MG63 (cell line): ENCODE measurements around the gene RNF38. TPM values are rescaled to one million over a fixed set of nuclear protein-coding genes. Genes with fewer than 3 reads are reported as not detected.
"Not testable (repeated sequence)": the region's sequence is repeated elsewhere in the genome, so short reads cannot be mapped to it uniquely, and the experiment has no call there.

ENCODE experiments used
- DNase-seq: peaks from one replicate; pipeline ENCODE4 v3.0.0-alpha.2; 2020
- H3K27me3 ChIP-seq: fragments of 250-450 bp; sonication (Bioruptor Pico); 2 replicates; pipeline ENCODE4 v1.5.1; 2020; ENCODE audit warnings: mild to moderate bottlenecking, moderate library complexity
- H3K36me3 ChIP-seq: fragments of 250-450 bp; sonication (Bioruptor Pico); 2 replicates; pipeline ENCODE4 v1.5.1; 2020; ENCODE audit warnings: mild to moderate bottlenecking, moderate library complexity
- H3K4me3 ChIP-seq: fragments of 250-450 bp; sonication (Bioruptor Pico); 2 replicates; pipeline ENCODE4 v1.5.1; 2020; ENCODE audit warnings: mild to moderate bottlenecking, moderate library complexity
- H3K9me3 ChIP-seq: fragments of 250-450 bp; sonication (Bioruptor Pico); 2 replicates; pipeline ENCODE4 v1.5.1; 2020; ENCODE audit warnings: mild to moderate bottlenecking, moderate library complexity
- total RNA-seq: library from RNA; depleted of rRNA; stranded (reverse); fragments of >200 nt; shearing (Covaris generic); gene quantifications from 2 replicates; pipeline ENCODE4 v1.2.3, GENCODE V29; 2014; ENCODE audit warnings: low replicate concordance

The RNF38 gene
- total RNA-seq, 1 experiment from 2014 or later = 13.3 TPM

GRCh38 chr9:36320466-36320865 is 79.6 kb downstream of the RNF38 start:
- Histone ChIP-seq H3K36me3 (no peaks in the 10 kb centered on the region), H3K4me3 (no peak overlapping the region), H3K9me3 (0 out of 2 replicates have a peak, but pooled peaks cover 3% of the 10 kb centered on the region), H3K27me3 (no peaks in the 10 kb centered on the region)
- no peak for DNase-seq

GRCh38 chr9:36319806-36320205 is 80.3 kb downstream of the RNF38 start:
- H3K9me3 ChIP-seq = 0 out of 2 replicates have a peak, but pooled peaks cover 3% of the 10 kb centered on the region
- no peaks in the 10 kb centered on the region for H3K27me3 ChIP-seq
- no peaks in the 10 kb centered on the region for H3K36me3 ChIP-seq
- DNase-seq = no peak
- no peak overlapping the region for H3K4me3 ChIP-seq

- H3K27me3 ChIP-seq = no peaks in the 10 kb centered on the region
- DNase-seq = no peak
- no peaks in the 10 kb centered on the region for H3K36me3 ChIP-seq
- no peak overlapping the region for H3K4me3 ChIP-seq
- 0 out of 2 replicates have a peak, but pooled peaks cover 3% of the 10 kb centered on the region for H3K9me3 ChIP-seq
These were observed 80.9 kb downstream of the RNF38 start for GRCh38 chr9:36319183-36319582.

- no peaks in the 10 kb centered on the region for H3K36me3 ChIP-seq
- DNase-seq = no peak
- no peak overlapping the region for H3K4me3 ChIP-seq
- no peaks in the 10 kb centered on the region for H3K27me3 ChIP-seq
- H3K9me3 ChIP-seq = 0 out of 2 replicates have a peak, but pooled peaks cover 3% of the 10 kb centered on the region
These were observed 81.8 kb downstream of the RNF38 start for GRCh38 chr9:36318212-36318802.

GRCh38 chr9:36317766-36318165 is 82.3 kb downstream of the RNF38 start:
- DNase-seq = no peak

GRCh38 chr9:36316611-36317317 is 83.3 kb downstream of the RNF38 start:
- no peak overlapping the region for H3K4me3 ChIP-seq
- 0 out of 2 replicates have a peak, but pooled peaks cover 5% of the 10 kb centered on the region for H3K9me3 ChIP-seq
- no peaks in the 10 kb centered on the region for H3K36me3 ChIP-seq
- no peak for DNase-seq
- H3K27me3 ChIP-seq = no peaks in the 10 kb centered on the region

More at GRCh38 chr9:36317766-36318165, 82.3 kb downstream of the RNF38 start:
- no peaks in the 10 kb centered on the region for H3K36me3 ChIP-seq
- H3K9me3 ChIP-seq = 0 out of 2 replicates have a peak, but pooled peaks cover 5% of the 10 kb centered on the region
- H3K4me3 ChIP-seq = no peak overlapping the region
- no peaks in the 10 kb centered on the region for H3K27me3 ChIP-seq

GRCh38 chr9:36316049-36316448 is 84.0 kb downstream of the RNF38 start:
- Histone ChIP-seq H3K27me3 (no peaks in the 10 kb centered on the region), H3K36me3 (no peaks in the 10 kb centered on the region), H3K9me3 (0 out of 2 replicates have a peak, but pooled peaks cover 5% of the 10 kb centered on the region), H3K4me3 (no peak overlapping the region)
- DNase-seq = no peak

GRCh38 chr9:36315283-36315682 is 84.8 kb downstream of the RNF38 start:
- no peaks in the 10 kb centered on the region for H3K27me3 ChIP-seq
- DNase-seq = no peak
- H3K36me3 ChIP-seq = no peaks in the 10 kb centered on the region
- no peak overlapping the region for H3K4me3 ChIP-seq
- H3K9me3 ChIP-seq = 0 out of 2 replicates have a peak, but pooled peaks cover 2% of the 10 kb centered on the region

- H3K27me3 ChIP-seq = no peaks in the 10 kb centered on the region
- H3K9me3 ChIP-seq = 0 out of 2 replicates have a peak, but pooled peaks cover 2% of the 10 kb centered on the region
- DNase-seq = no peak
- H3K36me3 ChIP-seq = no peaks in the 10 kb centered on the region
- no peak overlapping the region for H3K4me3 ChIP-seq
These were observed 85.3 kb downstream of the RNF38 start for GRCh38 chr9:36314740-36315139.

- DNase-seq = peak; percentile 37
- no peaks in the 10 kb centered on the region for H3K27me3 ChIP-seq
- no peaks in the 10 kb centered on the region for H3K36me3 ChIP-seq
- no peaks in the 10 kb centered on the region for H3K9me3 ChIP-seq
- H3K4me3 ChIP-seq = no peak overlapping the region
These were observed 93.4 kb downstream of the RNF38 start for GRCh38 chr9:36306471-36307306.

- not testable (repeated sequence) for H3K36me3 ChIP-seq, H3K27me3 ChIP-seq, DNase-seq, H3K4me3 ChIP-seq, H3K9me3 ChIP-seq
These were observed 95.7 kb downstream of the RNF38 start for GRCh38 chr9:36304366-36304765.

- Histone ChIP-seq H3K9me3 (no peaks in the 10 kb centered on the region), H3K36me3 (no peaks in the 10 kb centered on the region), H3K27me3 (no peaks in the 10 kb centered on the region), H3K4me3 (no peak overlapping the region)
- DNase-seq = no peak
These were observed 98.8 kb downstream of the RNF38 start for GRCh38 chr9:36301227-36301626.

GRCh38 chr9:36298566-36298965 is 101.5 kb downstream of the RNF38 start:
- H3K36me3 ChIP-seq = no peaks in the 10 kb centered on the region
- no peak for DNase-seq

GRCh38 chr9:36297798-36298197 is 102.3 kb downstream of the RNF38 start:
- no peaks in the 10 kb centered on the region for H3K27me3 ChIP-seq
- H3K36me3 ChIP-seq = no peaks in the 10 kb centered on the region
- H3K9me3 ChIP-seq = no peaks in the 10 kb centered on the region
- DNase-seq = no peak
- H3K4me3 ChIP-seq = no peak overlapping the region

More at GRCh38 chr9:36298566-36298965, 101.5 kb downstream of the RNF38 start:
- no peaks in the 10 kb centered on the region for H3K9me3 ChIP-seq
- H3K4me3 ChIP-seq = no peak overlapping the region
- no peaks in the 10 kb centered on the region for H3K27me3 ChIP-seq

- H3K9me3 ChIP-seq, H3K36me3 ChIP-seq, H3K27me3 ChIP-seq, H3K4me3 ChIP-seq, DNase-seq: not testable (repeated sequence)
These were observed 105.1 kb downstream of the RNF38 start for GRCh38 chr9:36294996-36295395.

GRCh38 chr9:36293918-36294317 is 106.2 kb downstream of the RNF38 start:
- no peak for DNase-seq
- Histone ChIP-seq H3K9me3 (no peaks in the 10 kb centered on the region), H3K27me3 (no peaks in the 10 kb centered on the region), H3K4me3 (no peak overlapping the region), H3K36me3 (no peaks in the 10 kb centered on the region)

GRCh38 chr9:36293171-36293570 is 106.9 kb downstream of the RNF38 start:
- no peaks in the 10 kb centered on the region for H3K36me3 ChIP-seq
- no peak for DNase-seq
- no peaks in the 10 kb centered on the region for H3K9me3 ChIP-seq
- H3K4me3 ChIP-seq = no peak overlapping the region
- H3K27me3 ChIP-seq = no peaks in the 10 kb centered on the region
